Neuronal stem cell (in vitro differentiated cells): ENCODE data around the gene BRD3.

Experiments used
- DNase-seq: peaks from one replicate; pipeline ENCODE4 v3.0.0-alpha.2; 2013; ENCODE audit warnings: low spot score
- H2AFZ ChIP-seq: one replicate; pipeline ENCODE4 v1.6.1; 2013; ENCODE audit warnings: mild to moderate bottlenecking, low read length, inconsistent platforms
- H2AK5ac ChIP-seq: 2 replicates; pipeline ENCODE4 v1.6.1; 2013; ENCODE audit warnings: low read depth, mild to moderate bottlenecking, inconsistent platforms, low read length, moderate library complexity, mixed read lengths
- H2BK120ac ChIP-seq: 2 replicates; pipeline ENCODE4 v1.6.1; 2013; ENCODE audit warnings: low read depth, mild to moderate bottlenecking, inconsistent platforms, low read length, moderate library complexity, mixed read lengths
- H2BK12ac ChIP-seq: one replicate; pipeline ENCODE4 v1.6.1; 2013; ENCODE audit warnings: low read length, inconsistent platforms
- H2BK15ac ChIP-seq: 2 replicates; pipeline ENCODE4 v1.6.1; 2013; ENCODE audit warnings: mild to moderate bottlenecking, low read length, inconsistent platforms, mixed read lengths
- H2BK5ac ChIP-seq: one replicate; pipeline ENCODE4 v1.6.1; 2013; ENCODE audit warnings: inconsistent platforms, mild to moderate bottlenecking, low read length, moderate library complexity
- H3K14ac ChIP-seq: one replicate; pipeline ENCODE4 v1.6.1; 2013; ENCODE audit warnings: low read length, inconsistent platforms
- H3K18ac ChIP-seq: 2 replicates; pipeline ENCODE4 v1.6.1; 2013; ENCODE audit warnings: low read length, inconsistent platforms
- H3K23ac ChIP-seq: 2 replicates; pipeline ENCODE4 v1.6.1; 2013; ENCODE audit warnings: low read depth, mild to moderate bottlenecking, mixed read lengths, low read length, inconsistent platforms; ENCODE audit not compliant: poor library complexity
- H3K27ac ChIP-seq: replicated peaks from 3 replicates; pipeline ENCODE4 v1.5.1; 2013; ENCODE audit warnings: low read length, inconsistent platforms
- H3K27me3 ChIP-seq, 3 experiments: 2 replicates each; pipeline ENCODE4 v1.6.1; 2013; ENCODE audit warnings: low read length in 3 of 3, mild to moderate bottlenecking in 2 of 3, inconsistent platforms in 1 of 3, low read depth in 1 of 3, mixed read lengths in 1 of 3, moderate library complexity in 1 of 3; ENCODE audit not compliant: control insufficient read depth in 3 of 3, insufficient read depth in 3 of 3
- H3K36me3 ChIP-seq, 2 donors: replicated peaks in 1 of 2; 2 replicates each; pipeline ENCODE4 v1.6.1; 2013; ENCODE audit warnings: low read length in 2 of 2; ENCODE audit not compliant: control insufficient read depth in 2 of 2, insufficient read depth in 2 of 2
- H3K4ac ChIP-seq: 2 replicates; pipeline ENCODE4 v1.6.1; 2013; ENCODE audit warnings: inconsistent platforms, mild to moderate bottlenecking, low read length, moderate library complexity
- H3K4me1 ChIP-seq, 2 donors: 1 replicate in 1 of 2; 2 replicates in 1 of 2; pipeline ENCODE4 v1.6.1; 2013; ENCODE audit warnings: low read length in 2 of 2, low read depth in 1 of 2; ENCODE audit not compliant: control insufficient read depth in 2 of 2, insufficient read depth in 1 of 2
- H3K4me2 ChIP-seq: one replicate; pipeline ENCODE4 v1.6.1; 2013; ENCODE audit warnings: mild to moderate bottlenecking, low read length, inconsistent platforms; ENCODE audit not compliant: insufficient read depth, poor library complexity, severe bottlenecking
- H3K4me3 ChIP-seq, 2 donors: 2 replicates each; pipeline ENCODE4 v1.5.1; 2013; ENCODE audit warnings: low read length in 2 of 2, mild to moderate bottlenecking in 2 of 2, inconsistent platforms in 1 of 2, moderate library complexity in 1 of 2
- H3K79me1 ChIP-seq: one replicate; pipeline ENCODE4 v1.6.1; 2013; ENCODE audit warnings: low read depth, mild to moderate bottlenecking, inconsistent platforms, low read length, moderate library complexity
- H3K9ac ChIP-seq: one replicate; pipeline ENCODE4 v1.6.1; 2013; ENCODE audit warnings: mild to moderate bottlenecking, low read depth, low read length, inconsistent platforms; ENCODE audit not compliant: poor library complexity
- H3K9me3 ChIP-seq, 2 donors: replicated peaks in 1 of 2; 2 replicates each; pipeline versions ENCODE3 to v1.6.1; 2013; ENCODE audit warnings: low read length in 2 of 2, mild to moderate bottlenecking in 2 of 2, inconsistent platforms in 1 of 2, low read depth in 1 of 2, mixed read lengths in 1 of 2, moderate library complexity in 1 of 2; ENCODE audit not compliant: control insufficient read depth in 2 of 2, insufficient read depth in 1 of 2
- H4K8ac ChIP-seq: one replicate; pipeline ENCODE4 v1.6.1; 2013; ENCODE audit warnings: low read depth, mild to moderate bottlenecking, inconsistent platforms, low read length, moderate library complexity
- H4K91ac ChIP-seq: one replicate; pipeline ENCODE4 v1.6.1; 2013; ENCODE audit warnings: low read length, low read depth, mild to moderate bottlenecking, inconsistent platforms; ENCODE audit not compliant: poor library complexity
- WGBS, 2 donors: extraction: QIAGEN DNeasy Blood & Tissue Kit; methylation state at CpG; one replicate each; pipeline ENCODE4 v1.1.7; 2013; ENCODE audit warnings: missing lambda C conversion rate in 2 of 2, mixed read lengths in 1 of 2; ENCODE audit not compliant: insufficient read length in 2 of 2, insufficient replicate concordance in 1 of 2; ENCODE audit errors: extremely low coverage in 2 of 2; 5-methylcytosine and 5-hydroxymethylcytosine counted together

The BRD3 gene

DNA sequence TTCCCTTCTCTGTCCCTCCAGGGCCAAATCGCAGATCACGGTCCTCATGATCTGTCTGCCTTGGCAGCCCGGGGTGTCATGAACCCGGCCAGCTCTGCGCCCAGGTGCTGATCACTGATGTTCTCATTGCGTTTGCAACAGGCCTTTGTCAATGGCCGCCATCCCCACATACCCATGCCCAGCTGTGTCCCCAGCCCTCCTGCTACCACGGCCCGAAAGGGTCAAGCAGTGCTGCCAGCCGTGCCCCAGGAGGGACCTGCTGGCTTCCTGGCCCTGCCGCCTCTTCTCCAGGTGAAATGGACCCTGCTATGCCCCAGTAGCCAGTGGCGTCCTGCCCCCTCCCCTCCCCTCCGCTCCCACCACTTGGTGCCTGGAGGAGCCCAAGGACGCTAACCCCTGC lies 62.9 kb downstream of the BRD3 start:
- Histone ChIP-seq H3K4me2 (no peak overlapping the region), H3K18ac (peak overlapping the region; percentile 59), H2BK12ac (peak overlapping the region; percentile 68), H2AFZ (no peak overlapping the region), H3K27me3 (peaks cover 0 to 3% (median 0%) of the 10 kb centered on the region in 3 experiments), H2BK15ac (peak overlapping the region; percentile 55), H2AK5ac (peak overlapping the region; percentile 83), H3K79me1 (peaks cover 3% of the 10 kb centered on the region), H3K23ac (peak overlapping the region; percentile 17), H3K4ac (no peak overlapping the region), H2BK120ac (peak overlapping the region; percentile 28), H3K9ac (no peak overlapping the region), H3K36me3 (no peaks in the 10 kb centered on the region), H3K14ac (no peak overlapping the region), H4K91ac (no peak overlapping the region), H3K4me3 (no peak overlapping the region), H4K8ac (no peak overlapping the region), H3K27ac (no peak overlapping the region), H3K4me1 (no peaks in the 10 kb centered on the region), H2BK5ac (peak overlapping the region; percentile 79), H3K9me3 (no peaks in the 10 kb centered on the region)
- DNase-seq, result no peak
- no CpG with 5 or more reads among the region's 14 CpGs for WGBS, 2 donors

DNA sequence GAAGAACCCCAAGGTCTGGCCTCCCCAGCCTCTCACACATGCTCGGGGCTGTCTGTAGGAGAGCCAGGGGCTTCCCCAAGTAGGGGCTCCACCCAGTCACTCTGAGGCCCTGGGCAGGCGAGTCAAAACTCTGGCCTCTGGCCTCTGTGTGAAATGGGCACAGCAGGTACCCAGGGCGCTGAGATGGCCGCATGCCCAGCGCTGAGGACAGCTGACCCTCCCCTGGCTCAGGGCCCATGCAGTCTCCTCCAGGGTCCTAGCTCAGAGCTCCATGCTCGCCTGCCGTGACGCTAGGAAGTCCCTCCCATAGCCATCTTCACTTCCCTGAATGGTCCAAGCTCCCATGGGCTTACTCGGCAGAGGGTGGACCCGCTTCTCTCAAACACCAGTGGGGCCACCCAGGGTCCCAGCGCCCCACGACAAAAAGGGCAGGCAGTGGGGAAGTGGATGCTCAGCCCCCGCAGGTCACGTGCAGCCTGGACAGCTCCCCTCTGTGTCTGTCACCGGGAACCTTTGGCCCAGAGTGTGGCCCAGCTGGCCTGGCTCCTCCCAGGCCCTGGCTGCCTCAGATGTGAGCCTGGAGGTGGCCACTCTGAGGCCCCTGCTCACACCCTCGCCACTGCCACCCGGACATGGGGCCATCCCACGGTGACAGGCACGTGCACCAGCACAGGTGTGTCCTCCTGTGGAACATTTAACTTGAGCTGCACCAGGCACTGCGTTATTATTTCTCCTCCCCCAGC lies 63.5 kb downstream of the BRD3 start:
- Histone ChIP-seq H3K79me1 (peaks cover 3% of the 10 kb centered on the region), H3K27me3 (peaks cover 0 to 3% (median 0%) of the 10 kb centered on the region in 3 experiments), H3K4me1 (no peaks in the 10 kb centered on the region), H2BK120ac (peak overlapping the region; percentile 28), H2BK5ac (peak overlapping the region; percentile 79), H3K9ac (peak overlapping the region; percentile 56), H3K4me3 (no peak overlapping the region), H2AFZ (no peak overlapping the region), H3K4ac (no peak overlapping the region), H4K91ac (no peak overlapping the region), H3K18ac (no peak overlapping the region), H2BK12ac (no peak overlapping the region), H3K14ac (no peak overlapping the region), H4K8ac (no peak overlapping the region), H2AK5ac (peak overlapping the region; percentile 36), H2BK15ac (peak overlapping the region; percentile 55), H3K23ac (peak overlapping the region; percentile 35), H3K4me2 (no peak overlapping the region), H3K9me3 (no peaks in the 10 kb centered on the region), H3K36me3 (no peaks in the 10 kb centered on the region), H3K27ac (no peak overlapping the region)
- no peak for DNase-seq
- WGBS, 2 donors, result no CpG with 5 or more reads among the region's 20 CpGs

DNA sequence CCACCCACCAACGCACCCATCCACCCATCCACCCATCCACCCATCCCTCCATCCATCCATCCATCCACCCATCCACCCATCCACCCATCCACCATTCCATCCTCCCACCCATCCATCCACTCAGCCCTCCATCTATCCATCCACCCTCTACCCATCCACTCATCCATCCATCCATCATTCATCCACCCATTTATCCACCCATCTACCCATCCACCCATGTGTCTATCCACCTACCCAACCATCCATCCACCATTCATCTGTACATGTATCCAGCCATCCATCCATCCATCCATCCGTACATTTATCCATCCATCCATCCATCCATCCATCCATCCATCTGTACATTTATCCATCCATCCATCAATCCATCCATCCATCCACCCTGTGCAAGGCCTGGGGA lies 64.6 kb downstream of the BRD3 start:
- Histone ChIP-seq H2BK12ac (no peak overlapping the region), H3K79me1 (peaks cover 3% of the 10 kb centered on the region), H3K27ac (no peak overlapping the region), H3K4me2 (no peak overlapping the region), H2BK120ac (no peak overlapping the region), H3K23ac (no peak overlapping the region), H3K4ac (no peak overlapping the region), H3K18ac (no peak overlapping the region), H2BK15ac (no peak overlapping the region), H2BK5ac (no peak overlapping the region), H4K91ac (no peak overlapping the region), H3K36me3 (no peaks in the 10 kb centered on the region), H3K4me1 (no peaks in the 10 kb centered on the region), H3K27me3 (peaks cover 0 to 3% (median 0%) of the 10 kb centered on the region in 3 experiments), H3K9ac (no peak overlapping the region), H2AK5ac (no peak overlapping the region), H3K14ac (no peak overlapping the region), H3K4me3 (no peak overlapping the region), H3K9me3 (no peaks in the 10 kb centered on the region), H4K8ac (no peak overlapping the region), H2AFZ (no peak overlapping the region)
- WGBS, 2 donors, result no CpG with 5 or more reads among the region's 2 CpGs
- no peak for DNase-seq

DNA sequence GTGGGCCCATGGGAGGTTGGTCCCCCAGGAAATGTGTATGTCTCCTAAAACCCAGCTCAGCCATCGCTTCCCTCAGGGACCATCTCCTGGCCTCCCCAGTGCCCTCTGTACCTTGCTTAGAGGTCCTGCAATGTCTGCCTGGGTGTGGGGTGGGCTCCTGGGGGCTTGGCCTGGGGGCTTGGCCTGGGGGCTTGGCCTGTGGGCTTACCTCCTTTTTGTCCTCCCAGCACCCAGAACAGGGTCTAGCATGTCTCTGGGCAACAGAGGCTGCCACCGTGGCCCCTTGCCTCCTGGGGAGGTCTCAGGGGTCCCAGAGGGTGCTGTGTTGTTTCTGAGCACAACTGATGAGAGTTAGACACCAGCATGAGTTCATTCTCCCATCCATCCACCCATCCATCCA lies 65.0 kb downstream of the BRD3 start:
- Histone ChIP-seq H2BK5ac (no peak overlapping the region), H3K27ac (no peak overlapping the region), H3K27me3 (peaks cover 0 to 3% (median 0%) of the 10 kb centered on the region in 3 experiments), H2AK5ac (no peak overlapping the region), H3K18ac (no peak overlapping the region), H3K36me3 (no peaks in the 10 kb centered on the region), H4K91ac (no peak overlapping the region), H2AFZ (no peak overlapping the region), H3K4ac (no peak overlapping the region), H4K8ac (no peak overlapping the region), H2BK12ac (no peak overlapping the region), H2BK15ac (no peak overlapping the region), H3K79me1 (peaks cover 3% of the 10 kb centered on the region), H3K14ac (no peak overlapping the region), H3K4me2 (no peak overlapping the region), H3K4me1 (no peaks in the 10 kb centered on the region), H2BK120ac (no peak overlapping the region), H3K4me3 (no peak overlapping the region), H3K9ac (no peak overlapping the region), H3K23ac (no peak overlapping the region), H3K9me3 (no peaks in the 10 kb centered on the region)
- WGBS, 2 donors, result no CpG with 5 or more reads among the region's 2 CpGs
- no peak for DNase-seq
